GM18505 (cell line): ENCODE data around the gene CRY2.

ENCODE experiments used
- ATAC-seq: cut with Tn5 transposase; IDR thresholded peaks from one replicate; pipeline ENCODE4 v1.9.1; 2021; ENCODE audit not compliant: unreplicated experiment
- POLR2A ChIP-seq: IDR thresholded peaks from 4 replicates; pipeline ENCODE4 v1.6.1; 2011; ENCODE audit warnings: borderline replicate concordance; ENCODE audit not compliant: insufficient read depth, insufficient read length; ENCODE audit errors: extremely low read depth

Gene CRY2

GRCh38 chr11:45860348-45860747 is 13.1 kb downstream of the CRY2 start:
- no peak for ATAC-seq
- no peak for TF ChIP-seq POLR2A

GRCh38 chr11:45860764-45861510 is 13.7 kb downstream of the CRY2 start:
- no peak for ATAC-seq
- no peak for TF ChIP-seq POLR2A

- no peak for ATAC-seq
Observed at GRCh38 chr11:45864041-45864440, 16.8 kb downstream of the CRY2 start.

GRCh38 chr11:45869551-45869950 is 22.3 kb downstream of the CRY2 start:
- ATAC-seq: no peak
- no peak for TF ChIP-seq POLR2A

More at GRCh38 chr11:45864041-45864440, 16.8 kb downstream of the CRY2 start:
- TF ChIP-seq POLR2A: no peak

GRCh38 chr11:45870706-45871105 is 23.4 kb downstream of the CRY2 start:
- no peak for TF ChIP-seq POLR2A
- no peak for ATAC-seq

- no peak for ATAC-seq
- TF ChIP-seq POLR2A: no peak
Observed at GRCh38 chr11:45871638-45872037, 24.4 kb downstream of the CRY2 start.

- no peak for ATAC-seq
Observed at GRCh38 chr11:45872651-45873356, 25.5 kb downstream of the CRY2 start.

GRCh38 chr11:45876401-45876800 is 29.1 kb downstream of the CRY2 start:
- TF ChIP-seq POLR2A: no peak
- no peak for ATAC-seq

More at GRCh38 chr11:45872651-45873356, 25.5 kb downstream of the CRY2 start:
- TF ChIP-seq POLR2A: no peak

- no peak for ATAC-seq
- TF ChIP-seq POLR2A: no peak
Observed at GRCh38 chr11:45877221-45877620, 29.9 kb downstream of the CRY2 start.

- no peak for TF ChIP-seq POLR2A
- ATAC-seq: no peak
Observed at GRCh38 chr11:45877845-45878244, 30.6 kb downstream of the CRY2 start.

- no peak for TF ChIP-seq POLR2A
- no peak for ATAC-seq
Observed at GRCh38 chr11:45879803-45880686, 32.8 kb downstream of the CRY2 start.

GRCh38 chr11:45880772-45881570 is 33.7 kb downstream of the CRY2 start:
- TF ChIP-seq POLR2A: no peak
- no peak for ATAC-seq
